Testis (tissue), 3 donors: Measurements from ENCODE around the gene PRKN. TPM values are rescaled to one million over a fixed set of nuclear protein-coding genes. Genes with fewer than 3 reads are reported as not detected.
"Not testable (repeated sequence)": the region's sequence is repeated elsewhere in the genome, so short reads cannot be mapped to it uniquely, and the experiment has no call there.

Experiments used
- DNase-seq: peaks from one replicate; pipeline ENCODE4 v3.0.0-alpha.2; 2019
- H3K27ac ChIP-seq, 2 donors: fragments of 200-600 bp; sonication (generic); one replicate each; pipeline ENCODE4 v1.5.1; 2019
- H3K27me3 ChIP-seq: fragments of 200-600 bp; sonication (generic); one replicate; pipeline ENCODE4 v1.5.1; 2019
- H3K36me3 ChIP-seq: fragments of 200-600 bp; sonication (generic); one replicate; pipeline ENCODE4 v1.5.1; 2017; ENCODE audit warnings: low read depth; ENCODE audit errors: missing control alignments
- H3K4me1 ChIP-seq: fragments of 200-600 bp; sonication (generic); one replicate; pipeline ENCODE4 v1.5.1; 2019
- H3K4me3 ChIP-seq, 2 donors: fragments of 200-600 bp; sonication (generic); one replicate each; pipeline ENCODE4 v1.5.1; 2017 to 2019
- H3K9me3 ChIP-seq: fragments of 200-600 bp; sonication (generic); one replicate; pipeline ENCODE4 v1.5.1; 2017
- CTCF ChIP-seq, 3 experiments: fragments of 450-650 bp in 2 of 3; fragments of 200-600 bp in 1 of 3; sonication (generic) in 1 of 3; IDR thresholded peaks; one replicate each; pipeline ENCODE4 v1.5.1; 2016 to 2019; ENCODE audit warnings: antibody characterized with exemption in 3 of 3, mild to moderate bottlenecking in 2 of 3, moderate library complexity in 1 of 3
- POLR2A ChIP-seq: fragments of 450-650 bp; IDR thresholded peaks from one replicate; pipeline ENCODE4 v1.6.1; 2017; ENCODE audit warnings: antibody characterized with exemption, mild to moderate bottlenecking, moderate library complexity
- WGBS, 2 donors: methylation state at CpG; one replicate each; pipeline ENCODE4 v1.1.5; 2018; 5-methylcytosine and 5-hydroxymethylcytosine counted together
- intact Hi-C: fragments of 100-400 bp; cut with DNase I; formaldehyde crosslinking; loops from one replicate; pipeline ENCODE4 v1.15.1; 2023; ENCODE audit warnings: low total_unique reads
- polyA plus RNA-seq: library from polyadenylated mRNA; stranded (reverse); fragments of 350-450 nt; fragmentation: Illumina TruSeq; extraction: RNeasy Lipid Tissue Mini Kit (QIAGEN cat#74804); gene quantifications from one replicate; pipeline ENCODE4 v1.2.3, GENCODE V29; 2014; ENCODE audit warnings: low read depth, low replicate concordance; ENCODE audit not compliant: insufficient read depth
- total RNA-seq, 2 donors: library from RNA; depleted of rRNA; stranded (reverse); fragments of >200 nt; gene quantifications; one replicate each; pipeline ENCODE4 v1.2.3, GENCODE V29; 2016

PRKN gene
- total and polyA plus RNA-seq, 3 donors from 2014 or later, result 19.1 to 34.5 (median 28.8) TPM

- Histone ChIP-seq H3K4me3 (no peak overlapping the region), H3K4me1 (peaks cover 6% of the 10 kb centered on the region), H3K27me3 (no peaks in the 10 kb centered on the region), H3K27ac (no peak overlapping the region), H3K36me3 (no peaks in the 10 kb centered on the region), H3K9me3 (no peaks in the 10 kb centered on the region)
- intact Hi-C loops, result no loop called here
- no peak for DNase-seq
- 90 to 95% methylated on average over 1 of the region's 1 CpG for WGBS, 2 donors
- no peak for TF ChIP-seq POLR2A
- TF ChIP-seq CTCF (IDR thresholded peaks at IDR 0.05), result no peak
Observed at GRCh38 chr6:161336479-161336878, 1391.1 kb downstream of the PRKN start.

GRCh38 chr6:161333410-161333809, 1394.2 kb downstream of the PRKN start:
- Histone ChIP-seq H3K9me3 (no peaks in the 10 kb centered on the region), H3K27ac (no peak overlapping the region), H3K36me3 (no peaks in the 10 kb centered on the region), H3K27me3 (no peaks in the 10 kb centered on the region), H3K4me1 (peaks cover 6% of the 10 kb centered on the region), H3K4me3 (no peak overlapping the region)
- no peak for DNase-seq
- no peak for TF ChIP-seq CTCF (IDR thresholded peaks at IDR 0.05)
- no peak for TF ChIP-seq POLR2A
- intact Hi-C loops, result no loop called here
- WGBS, 2 donors, result 66 to 84% methylated on average over 8 of the region's 8 CpGs

GRCh38 chr6:161331402-161332081, 1396.0 kb downstream of the PRKN start:
- H3K4me3 ChIP-seq, H3K27ac ChIP-seq, intact Hi-C loops, H3K9me3 ChIP-seq, H3K4me1 ChIP-seq, H3K36me3 ChIP-seq, H3K27me3 ChIP-seq, DNase-seq: not testable (repeated sequence)
- WGBS, 2 donors, result 81 to 90% methylated on average over 4 of the region's 4 CpGs

GRCh38 chr6:161327360-161327953, 1400.1 kb downstream of the PRKN start:
- DNase-seq, result no peak
- no peaks in the 10 kb centered on the region for H3K9me3 ChIP-seq
- intact Hi-C loops, result no loop called here
- no peaks in the 10 kb centered on the region for H3K36me3 ChIP-seq
- H3K4me1 ChIP-seq, result no peaks in the 10 kb centered on the region
- TF ChIP-seq POLR2A, result no peak
- no peak for TF ChIP-seq CTCF (IDR thresholded peaks at IDR 0.05)
- no peaks in the 10 kb centered on the region for H3K27me3 ChIP-seq
- H3K27ac ChIP-seq, result no peak overlapping the region
- H3K4me3 ChIP-seq, result no peak overlapping the region
- 97% methylated on average over 4 of the region's 4 CpGs for WGBS, 2 donors

GRCh38 chr6:161319231-161319630, 1408.3 kb downstream of the PRKN start:
- no peak for TF ChIP-seq POLR2A
- TF ChIP-seq CTCF (IDR thresholded peaks at IDR 0.05), result no peak
- 42 to 64% methylated on average over 2 of the region's 2 CpGs for WGBS, 2 donors
- no peak for DNase-seq
- no peaks in the 10 kb centered on the region for H3K4me1 ChIP-seq
- H3K27me3 ChIP-seq, result no peaks in the 10 kb centered on the region
- no peaks in the 10 kb centered on the region for H3K9me3 ChIP-seq
- H3K36me3 ChIP-seq, result no peaks in the 10 kb centered on the region
- H3K27ac ChIP-seq, result no peak overlapping the region
- no peak overlapping the region for H3K4me3 ChIP-seq
- intact Hi-C loops, result no loop called here
